Neural progenitor cell (in vitro differentiated cells): ENCODE results near the gene NOM1. TPM values are rescaled to one million over a fixed set of nuclear protein-coding genes. Genes with fewer than 3 reads are reported as not detected.

Source experiments
- DNase-seq: peaks from one replicate; pipeline ENCODE4 v3.0.0-alpha.2; 2016; ENCODE audit warnings: low spot score
- H2AFZ ChIP-seq: fragments of 200-600 bp; sonication (generic); replicated peaks from 2 replicates; pipeline ENCODE4 v1.6.1; 2016; ENCODE audit warnings: antibody characterized with exemption
- H3F3A ChIP-seq: fragments of 200-600 bp; sonication (generic); 2 replicates; pipeline ENCODE4 v1.6.1; 2016; ENCODE audit warnings: antibody characterized with exemption, low read depth
- H3K27ac ChIP-seq: fragments of 200-600 bp; sonication (generic); 2 replicates; pipeline ENCODE4 v1.5.1; 2016; ENCODE audit warnings: mild to moderate bottlenecking
- H3K27me3 ChIP-seq: fragments of 200-600 bp; sonication (generic); 2 replicates; pipeline ENCODE4 v1.6.1; 2016; ENCODE audit warnings: mild to moderate bottlenecking, moderate library complexity
- H3K36me3 ChIP-seq: fragments of 200-600 bp; sonication (generic); 2 replicates; pipeline ENCODE4 v1.5.1; 2016
- H3K4me1 ChIP-seq: fragments of 200-600 bp; sonication (generic); 2 replicates; pipeline ENCODE4 v1.6.1; 2016; ENCODE audit warnings: mixed run types
- H3K4me2 ChIP-seq: fragments of 200-600 bp; sonication (generic); 2 replicates; pipeline ENCODE4 v1.6.1; 2016
- H3K4me3 ChIP-seq: fragments of 200-600 bp; sonication (generic); 2 replicates; pipeline ENCODE4 v1.5.1; 2016
- H3K79me2 ChIP-seq: fragments of 200-600 bp; sonication (generic); 2 replicates; pipeline ENCODE4 v1.6.1; 2016; ENCODE audit warnings: low read depth
- H3K9ac ChIP-seq: fragments of 200-600 bp; sonication (generic); 2 replicates; pipeline ENCODE4 v1.6.1; 2016
- H3K9me3 ChIP-seq: fragments of 200-600 bp; sonication (generic); 2 replicates; pipeline ENCODE4 v1.5.1; 2016; ENCODE audit warnings: low read depth
- H4K20me1 ChIP-seq: fragments of 200-600 bp; sonication (generic); 2 replicates; pipeline ENCODE4 v1.6.1; 2016; ENCODE audit warnings: low read depth
- H3K27ac Mint-ChIP-seq: 3 replicates; pipeline ENCODE4 v1.8.0; 2021; ENCODE audit warnings: mixed read lengths
- H3K27me3 Mint-ChIP-seq: 2 replicates; pipeline ENCODE4 v1.8.0; 2022; ENCODE audit warnings: low read depth, mild to moderate bottlenecking, inconsistent platforms, moderate library complexity, mixed read lengths; ENCODE audit not compliant: insufficient read depth
- H3K36me3 Mint-ChIP-seq: 3 replicates; pipeline ENCODE4 v1.8.0; 2021; ENCODE audit warnings: mixed read lengths
- H3K4me1 Mint-ChIP-seq: 3 replicates; pipeline ENCODE4 v1.8.0; 2021; ENCODE audit warnings: mixed read lengths
- H3K4me3 Mint-ChIP-seq: 3 replicates; pipeline ENCODE4 v1.8.0; 2021; ENCODE audit warnings: mild to moderate bottlenecking, moderate library complexity, mixed read lengths
- H3K9me3 Mint-ChIP-seq: 3 replicates; pipeline ENCODE4 v1.8.0; 2020; ENCODE audit warnings: mixed read lengths
- CTCF ChIP-seq: fragments of 200-600 bp; sonication (generic); IDR thresholded peaks from 2 replicates; pipeline ENCODE4 v1.5.1; 2017; ENCODE audit warnings: antibody characterized with exemption, mild to moderate bottlenecking
- EZH2 ChIP-seq: fragments of 200-600 bp; sonication (generic); IDR thresholded peaks from 2 replicates; pipeline ENCODE4 v1.6.1; 2017; ENCODE audit warnings: antibody characterized with exemption, mild to moderate bottlenecking, moderate library complexity
- EZH2phosphoT487 ChIP-seq: fragments of 200-600 bp; sonication (generic); IDR thresholded peaks from 2 replicates; pipeline ENCODE4 v1.6.1; 2017; ENCODE audit warnings: antibody characterized with exemption
- total RNA-seq: library from RNA; depleted of rRNA; stranded (reverse); fragments of >200 nt; gene quantifications from 2 replicates; pipeline ENCODE4 v1.2.3, GENCODE V29; 2015; ENCODE audit warnings: low replicate concordance

The NOM1 gene
- total RNA-seq, 1 donor from 2014 or later = 10.9 TPM

GRCh38 chr7:157018997-157019608, 69.6 kb downstream of the NOM1 start:
- Mint-ChIP-seq H3K4me3 (no peak overlapping the region), H3K9me3 (no peaks in the 10 kb centered on the region), H3K36me3 (no peaks in the 10 kb centered on the region), H3K4me1 (peaks cover 6% of the 10 kb centered on the region), H3K27me3 (peaks cover 80% of the 10 kb centered on the region), H3K27ac (no peak overlapping the region)
- Histone ChIP-seq H3K79me2 (no peaks in the 10 kb centered on the region), H4K20me1 (peaks cover 96% of the 10 kb centered on the region), H3K4me3 (no peak overlapping the region), H3K4me1 (peaks cover 27% of the 10 kb centered on the region), H3K36me3 (no peaks in the 10 kb centered on the region), H3K9me3 (no peaks in the 10 kb centered on the region), H3F3A (peaks cover 26% of the 10 kb centered on the region), H3K4me2 (no peak overlapping the region), H2AFZ (no peak overlapping the region), H3K27ac (no peak overlapping the region), H3K9ac (no peak overlapping the region), H3K27me3 (peaks cover 100% of the 10 kb centered on the region)
- TF ChIP-seq EZH2phosphoT487 (peak; percentile 90), EZH2 (peak; percentile 59), CTCF (no peak)
- peak; percentile 41 for DNase-seq

- Mint-ChIP-seq H3K36me3 (no peaks in the 10 kb centered on the region), H3K9me3 (peaks cover 2% of the 10 kb centered on the region), H3K27me3 (peaks cover 80% of the 10 kb centered on the region), H3K4me3 (no peak overlapping the region), H3K27ac (no peak overlapping the region), H3K4me1 (peaks cover 6% of the 10 kb centered on the region)
- H3K9ac ChIP-seq = no peak overlapping the region
- H2AFZ ChIP-seq = no peak overlapping the region
- H3K27ac ChIP-seq = no peak overlapping the region
- no peaks in the 10 kb centered on the region for H3K79me2 ChIP-seq
- H3K36me3 ChIP-seq = no peaks in the 10 kb centered on the region
- no peaks in the 10 kb centered on the region for H3K9me3 ChIP-seq
- H3K4me1 ChIP-seq = peaks cover 27% of the 10 kb centered on the region
- H3K27me3 ChIP-seq = peaks cover 100% of the 10 kb centered on the region
- TF ChIP-seq CTCF = no peak
- TF ChIP-seq EZH2 = no peak
- no peak for TF ChIP-seq EZH2phosphoT487
- peak; percentile 43 for DNase-seq
- H3F3A ChIP-seq = peaks cover 24% of the 10 kb centered on the region
- no peak overlapping the region for H3K4me3 ChIP-seq
- H3K4me2 ChIP-seq = no peak overlapping the region
- H4K20me1 ChIP-seq = peaks cover 96% of the 10 kb centered on the region
Measured at GRCh38 chr7:157019718-157020451, 70.4 kb downstream of the NOM1 start.

- Histone ChIP-seq H3K9ac (no peak overlapping the region), H3K27ac (no peak overlapping the region), H3K27me3 (peaks cover 100% of the 10 kb centered on the region), H3K4me2 (peak overlapping the region; percentile 70), H3K4me1 (peaks cover 27% of the 10 kb centered on the region), H3K4me3 (peak overlapping the region; percentile 32), H3F3A (peaks cover 24% of the 10 kb centered on the region), H2AFZ (no peak overlapping the region), H4K20me1 (peaks cover 95% of the 10 kb centered on the region), H3K36me3 (no peaks in the 10 kb centered on the region), H3K9me3 (no peaks in the 10 kb centered on the region), H3K79me2 (no peaks in the 10 kb centered on the region)
- TF ChIP-seq CTCF (no peak), EZH2phosphoT487 (peak; percentile 91), EZH2 (peak; percentile 88)
- H3K4me3 Mint-ChIP-seq = no peak overlapping the region
- no peaks in the 10 kb centered on the region for H3K36me3 Mint-ChIP-seq
- peaks cover 80% of the 10 kb centered on the region for H3K27me3 Mint-ChIP-seq
- DNase-seq = peak; percentile 57
- peaks cover 6% of the 10 kb centered on the region for H3K4me1 Mint-ChIP-seq
- H3K27ac Mint-ChIP-seq = no peak overlapping the region
- H3K9me3 Mint-ChIP-seq = peaks cover 2% of the 10 kb centered on the region
Measured at GRCh38 chr7:157020514-157021070, 71.1 kb downstream of the NOM1 start.
